GM21619 (cell line): ENCODE results near the gene WDR75.
"Not testable (repeated sequence)": the region's sequence is repeated elsewhere in the genome, so short reads cannot be mapped to it uniquely, and the experiment has no call there.

Source experiments
- ATAC-seq: cut with Tn5 transposase; IDR thresholded peaks from one replicate; pipeline ENCODE4 v1.9.1; 2021; ENCODE audit not compliant: unreplicated experiment

WDR75 gene

GRCh38 chr2:189440947-189441708 is at the start of gene WDR75:
WDR75 (plus strand) TSS chr2:189441474; CDS start chr2:189441493, 19 bp downstream.
- ATAC-seq: peak; percentile 85

- no peak for ATAC-seq
These were observed 47.7 kb upstream of the WDR75 start for GRCh38 chr2:189393440-189394111.

- no peak for ATAC-seq
These were observed 46.7 kb upstream of the WDR75 start for GRCh38 chr2:189394525-189394924.

GRCh38 chr2:189402932-189403331 is 38.3 kb upstream of the WDR75 start:
- ATAC-seq: no peak

- ATAC-seq: no peak
These were observed 34.6 kb upstream of the WDR75 start for GRCh38 chr2:189406586-189407233.

- no peak for ATAC-seq
These were observed 33.7 kb upstream of the WDR75 start for GRCh38 chr2:189407281-189408209.

GRCh38 chr2:189408294-189408693 is 33.0 kb upstream of the WDR75 start:
- ATAC-seq: no peak

GRCh38 chr2:189409131-189409530 is 32.1 kb upstream of the WDR75 start:
- no peak for ATAC-seq

- no peak for ATAC-seq
These were observed 31.6 kb upstream of the WDR75 start for GRCh38 chr2:189409647-189410046.

- ATAC-seq: no peak
These were observed 29.4 kb upstream of the WDR75 start for GRCh38 chr2:189411860-189412259.

- ATAC-seq: peak; percentile 89
These were observed 28.8 kb upstream of the WDR75 start for GRCh38 chr2:189412330-189412953.

- ATAC-seq: no peak
These were observed 28.0 kb upstream of the WDR75 start for GRCh38 chr2:189413249-189413648.

GRCh38 chr2:189421644-189422043 is 19.6 kb upstream of the WDR75 start:
- ATAC-seq: no peak

- no peak for ATAC-seq
These were observed 16.3 kb upstream of the WDR75 start for GRCh38 chr2:189424961-189425360.

- no peak for ATAC-seq
These were observed 15.6 kb upstream of the WDR75 start for GRCh38 chr2:189425676-189426075.

- ATAC-seq: no peak
These were observed 14.4 kb upstream of the WDR75 start for GRCh38 chr2:189426886-189427285.

GRCh38 chr2:189427872-189428271 is 13.4 kb upstream of the WDR75 start:
- ATAC-seq: no peak

GRCh38 chr2:189430448-189430847 is 10.8 kb upstream of the WDR75 start:
- ATAC-seq: not testable (repeated sequence)

- ATAC-seq: not testable (repeated sequence)
These were observed 5.5 kb upstream of the WDR75 start for GRCh38 chr2:189435803-189436202.

GRCh38 chr2:189437926-189438325 is 3.3 kb upstream of the WDR75 start:
- ATAC-seq: no peak
